Colonic mucosa (tissue), 4 donors: ENCODE measurements around the gene RNF213. TPM values are rescaled to one million over a fixed set of nuclear protein-coding genes. Genes with fewer than 3 reads are reported as not detected.
"Not testable (repeated sequence)": the region's sequence is repeated elsewhere in the genome, so short reads cannot be mapped to it uniquely, and the experiment has no call there.

Experiments used
- DNase-seq: peaks from one replicate; pipeline ENCODE4 v3.0.0-alpha.2; 2020
- H3K27ac ChIP-seq: fragments of 200-600 bp; one replicate; pipeline ENCODE4 v1.8.0; 2021
- H3K27me3 ChIP-seq: fragments of 200-600 bp; one replicate; pipeline ENCODE4 v1.8.0; 2021
- H3K36me3 ChIP-seq: fragments of 200-600 bp; one replicate; pipeline ENCODE4 v1.8.0; 2021
- H3K4me1 ChIP-seq: fragments of 200-600 bp; one replicate; pipeline ENCODE4 v1.8.0; 2021; ENCODE audit warnings: mild to moderate bottlenecking
- H3K4me3 ChIP-seq: fragments of 200-600 bp; one replicate; pipeline ENCODE4 v1.8.0; 2021
- H3K9ac ChIP-seq, 2 donors: one replicate each; pipeline ENCODE4 v1.7.0; 2013; ENCODE audit warnings: control low read depth in 2 of 2, low read depth in 2 of 2, low read length in 2 of 2
- H3K9me3 ChIP-seq: fragments of 200-600 bp; one replicate; pipeline ENCODE4 v1.8.0; 2021
- intact Hi-C: fragments of 100-400 bp; cut with DNase I; formaldehyde crosslinking; loops from one replicate; pipeline ENCODE4 v1.14.1; 2022
- total RNA-seq, 2 donors: library from RNA; stranded (reverse); fragmentation: NEBNext Ultra II Directional in 1 of 2; extraction: Animal tissue kit (Norgen Biotek cat#: 25700) in 1 of 2; gene quantifications; one replicate each; pipeline ENCODE4 v1.2.1, GENCODE V29; 2021
- TF ChIP-seq, protein P1 (sequence below): fragments of 200-600 bp; IDR thresholded peaks from one replicate; pipeline ENCODE4 v1.8.0; 2022; ENCODE audit warnings: antibody characterized with exemption, mild to moderate bottlenecking
- donor health status: healthy.
- donor health status: DM: no; HTN: no; CAD: no.
- donor health status: DM: no; HTN: no; CAD: no.

The RNF213 gene
- total RNA-seq, 2 donors from 2014 or later: 80.8 to 101 TPM

DNA sequence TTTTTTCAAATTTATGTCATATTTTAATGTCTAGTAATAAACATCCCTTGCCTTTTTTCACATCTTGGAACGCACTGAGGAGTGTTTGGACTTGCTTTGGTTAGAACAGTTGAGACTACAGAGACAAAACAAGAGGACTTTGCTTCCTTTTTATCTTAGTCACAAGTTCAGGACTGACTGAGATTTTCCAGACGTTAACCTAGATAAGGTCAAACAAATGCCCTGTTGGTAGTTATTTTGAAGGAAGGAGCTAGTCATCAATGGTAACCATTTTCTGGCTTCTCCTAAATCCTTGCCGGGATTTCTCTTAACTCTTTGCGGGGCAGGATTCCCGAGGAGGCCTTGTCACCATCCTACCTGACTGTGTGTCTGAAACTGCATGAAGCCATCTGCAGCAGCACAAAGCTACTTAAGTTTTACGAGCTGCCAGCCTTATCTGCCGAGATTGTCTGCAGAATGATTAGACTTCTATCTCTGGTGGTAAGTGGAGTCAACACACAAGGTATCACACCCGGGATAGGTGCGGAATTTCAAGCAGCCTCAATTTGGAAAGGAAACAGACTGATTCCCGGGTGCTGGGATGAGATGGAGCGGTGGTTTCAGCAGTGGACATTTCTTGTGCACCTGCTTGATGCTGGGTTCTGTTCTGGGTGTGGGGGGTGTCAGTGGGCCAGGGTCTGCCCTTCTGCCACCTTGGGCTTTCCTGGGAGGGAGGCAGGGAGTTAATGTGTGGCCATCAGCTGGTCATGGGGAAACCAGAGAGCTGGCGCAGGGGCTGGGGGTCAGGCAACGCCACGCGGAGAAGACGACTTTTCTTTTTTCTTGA lies 48.3 kb downstream of the RNF213 start:
- DNase-seq: no peak
- intact Hi-C loops: no loop called here
- Histone ChIP-seq H3K27me3 (no peaks in the 10 kb centered on the region), H3K9ac (no peak overlapping the region), H3K4me3 (no peak overlapping the region), H3K9me3 (no peaks in the 10 kb centered on the region), H3K4me1 (no peaks in the 10 kb centered on the region), H3K36me3 (peaks cover 24% of the 10 kb centered on the region), H3K27ac (no peak overlapping the region)
- TF ChIP-seq, protein P1, sequence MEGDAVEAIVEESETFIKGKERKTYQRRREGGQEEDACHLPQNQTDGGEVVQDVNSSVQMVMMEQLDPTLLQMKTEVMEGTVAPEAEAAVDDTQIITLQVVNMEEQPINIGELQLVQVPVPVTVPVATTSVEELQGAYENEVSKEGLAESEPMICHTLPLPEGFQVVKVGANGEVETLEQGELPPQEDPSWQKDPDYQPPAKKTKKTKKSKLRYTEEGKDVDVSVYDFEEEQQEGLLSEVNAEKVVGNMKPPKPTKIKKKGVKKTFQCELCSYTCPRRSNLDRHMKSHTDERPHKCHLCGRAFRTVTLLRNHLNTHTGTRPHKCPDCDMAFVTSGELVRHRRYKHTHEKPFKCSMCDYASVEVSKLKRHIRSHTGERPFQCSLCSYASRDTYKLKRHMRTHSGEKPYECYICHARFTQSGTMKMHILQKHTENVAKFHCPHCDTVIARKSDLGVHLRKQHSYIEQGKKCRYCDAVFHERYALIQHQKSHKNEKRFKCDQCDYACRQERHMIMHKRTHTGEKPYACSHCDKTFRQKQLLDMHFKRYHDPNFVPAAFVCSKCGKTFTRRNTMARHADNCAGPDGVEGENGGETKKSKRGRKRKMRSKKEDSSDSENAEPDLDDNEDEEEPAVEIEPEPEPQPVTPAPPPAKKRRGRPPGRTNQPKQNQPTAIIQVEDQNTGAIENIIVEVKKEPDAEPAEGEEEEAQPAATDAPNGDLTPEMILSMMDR: no peak

DNA sequence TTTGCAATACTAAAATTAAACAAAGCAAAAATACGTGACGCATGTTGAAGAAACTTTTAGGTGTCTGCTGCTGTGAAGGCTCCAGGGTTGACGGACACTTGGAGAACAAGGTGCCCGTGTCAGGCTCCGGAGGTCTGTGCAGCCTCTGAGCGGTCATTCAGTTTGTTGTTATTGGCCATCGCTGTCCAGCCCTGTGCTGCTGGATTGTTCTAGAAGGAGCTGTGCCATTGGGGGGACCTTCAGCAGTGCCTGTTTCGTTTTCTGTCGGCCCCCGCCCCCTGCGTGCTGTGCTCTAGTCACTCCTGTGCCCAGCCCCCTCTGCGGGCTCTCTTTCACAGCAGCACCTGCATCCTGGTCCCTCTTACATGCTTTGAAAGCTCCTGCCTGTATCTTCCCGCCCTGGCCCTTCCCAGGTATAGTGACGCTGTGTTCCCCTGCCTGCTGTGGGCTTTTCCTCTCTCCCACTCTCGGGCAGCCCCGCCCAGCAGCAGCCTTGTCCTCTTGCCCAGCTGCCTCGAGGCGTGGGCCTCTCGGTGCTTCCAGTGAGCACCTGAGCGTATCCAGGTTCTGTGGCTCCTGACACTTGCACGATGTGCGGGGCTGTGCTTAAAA lies 50.7 kb downstream of the RNF213 start:
- no peak overlapping the region for H3K4me3 ChIP-seq
- no peak for DNase-seq
- peaks cover 24% of the 10 kb centered on the region for H3K36me3 ChIP-seq
- H3K9me3 ChIP-seq: no peaks in the 10 kb centered on the region
- H3K27ac ChIP-seq: no peak overlapping the region
- intact Hi-C loops: no loop called here
- TF ChIP-seq, protein P1: no peak
- H3K27me3 ChIP-seq: no peaks in the 10 kb centered on the region
- H3K9ac ChIP-seq: no peak overlapping the region
- H3K4me1 ChIP-seq: no peaks in the 10 kb centered on the region

DNA sequence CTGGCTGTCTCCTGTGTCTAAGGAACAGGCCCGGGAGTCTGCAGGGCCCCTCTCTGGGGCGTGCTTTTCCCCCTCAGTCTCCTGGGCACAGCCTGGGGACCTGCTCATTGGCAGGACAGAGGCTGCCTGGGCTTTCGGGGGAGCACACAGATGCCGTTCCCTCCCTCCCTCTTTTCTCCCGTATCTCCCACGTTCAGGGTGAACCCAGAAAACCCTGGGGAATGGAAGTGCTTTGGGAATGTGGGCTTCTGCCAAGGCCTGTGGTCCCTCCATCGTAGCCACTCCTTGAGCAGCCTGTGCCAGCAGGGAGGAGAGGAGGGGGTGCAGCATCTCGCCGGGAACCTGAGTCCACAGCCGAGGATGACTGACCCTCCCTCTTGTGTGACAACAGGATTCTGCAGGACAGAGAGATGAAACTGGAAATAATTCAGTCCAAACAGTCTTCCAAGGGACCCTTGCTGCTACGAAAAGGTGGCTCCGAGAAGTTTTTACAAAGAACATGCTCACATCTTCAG lies 52.0 kb downstream of the RNF213 start:
- TF ChIP-seq, protein P1: no peak
- peaks cover 24% of the 10 kb centered on the region for H3K36me3 ChIP-seq
- H3K9me3 ChIP-seq: no peaks in the 10 kb centered on the region
- intact Hi-C loops: no loop called here
- no peak overlapping the region for H3K9ac ChIP-seq
- H3K4me3 ChIP-seq: no peak overlapping the region
- H3K27me3 ChIP-seq: no peaks in the 10 kb centered on the region
- no peak overlapping the region for H3K27ac ChIP-seq
- H3K4me1 ChIP-seq: no peaks in the 10 kb centered on the region
- DNase-seq: no peak

DNA sequence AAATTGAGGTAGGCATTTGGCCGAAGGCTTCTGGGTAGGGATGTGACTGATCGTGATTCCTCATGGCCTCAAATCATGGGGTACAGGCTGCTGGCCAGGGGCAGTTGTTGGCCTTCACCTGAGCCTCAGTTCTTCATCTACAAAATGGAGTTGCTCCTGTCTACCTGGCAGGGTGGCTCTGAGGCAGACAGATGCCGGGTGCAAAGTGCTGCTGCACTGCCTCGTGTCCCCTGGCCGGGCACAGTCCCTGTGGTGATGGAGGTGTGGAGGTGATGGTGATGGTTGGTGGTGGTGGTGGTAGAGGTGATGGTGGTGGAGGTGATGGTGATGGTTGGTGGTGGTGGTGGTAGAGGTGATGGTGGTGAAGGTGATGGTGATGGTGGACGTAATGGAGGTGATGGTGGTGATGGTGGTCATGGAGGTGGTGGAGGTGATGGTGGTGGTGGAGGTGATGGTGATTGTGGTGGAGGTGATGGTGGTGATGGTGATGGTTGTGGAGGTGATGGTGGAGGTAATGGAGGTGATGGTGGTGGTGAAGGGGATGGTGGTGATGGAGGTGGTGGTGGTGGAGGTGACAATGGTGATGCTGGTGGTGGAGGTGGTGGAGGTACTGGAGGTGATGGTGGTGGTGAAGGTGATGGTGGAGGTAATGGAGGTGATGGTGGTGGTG lies 52.6 kb downstream of the RNF213 start:
- no peaks in the 10 kb centered on the region for H3K4me1 ChIP-seq
- no peaks in the 10 kb centered on the region for H3K9me3 ChIP-seq
- no peak for DNase-seq
- H3K4me3 ChIP-seq: no peak overlapping the region
- no peak overlapping the region for H3K27ac ChIP-seq
- intact Hi-C loops: no loop called here
- no peak overlapping the region for H3K9ac ChIP-seq
- peaks cover 25% of the 10 kb centered on the region for H3K36me3 ChIP-seq
- TF ChIP-seq, protein P1: no peak
- no peaks in the 10 kb centered on the region for H3K27me3 ChIP-seq

DNA sequence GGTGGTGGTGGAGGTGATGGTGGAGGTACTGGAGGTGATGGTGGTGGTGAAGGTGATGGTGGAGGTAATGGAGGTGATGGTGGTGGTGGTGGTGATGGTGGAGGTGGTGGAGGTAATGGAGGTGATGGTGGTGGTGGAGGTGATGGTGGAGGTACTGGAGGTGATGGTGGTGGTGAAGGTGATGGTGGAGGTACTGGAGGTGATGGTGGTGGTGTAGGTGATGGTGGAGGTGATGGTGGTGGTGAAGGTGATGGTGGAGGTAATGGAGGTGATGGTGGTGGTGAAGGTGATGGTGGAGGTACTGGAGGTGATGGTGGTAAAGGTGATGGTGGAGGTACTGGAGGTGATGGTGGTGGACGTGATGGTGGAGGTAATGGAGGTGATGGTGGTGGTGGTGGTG lies 53.3 kb downstream of the RNF213 start:
- H3K9ac ChIP-seq, H3K27me3 ChIP-seq, intact Hi-C loops, H3K4me3 ChIP-seq, DNase-seq, H3K27ac ChIP-seq, H3K9me3 ChIP-seq, H3K4me1 ChIP-seq: not testable (repeated sequence)
- H3K36me3 ChIP-seq: peaks cover 31% of the 10 kb centered on the region
